8988T (cell line): ENCODE data around the gene TSHZ2.

Experiments used
- DNase-seq: peaks from one replicate; pipeline ENCODE4 v3.0.0; 2011

The TSHZ2 gene, protein sequence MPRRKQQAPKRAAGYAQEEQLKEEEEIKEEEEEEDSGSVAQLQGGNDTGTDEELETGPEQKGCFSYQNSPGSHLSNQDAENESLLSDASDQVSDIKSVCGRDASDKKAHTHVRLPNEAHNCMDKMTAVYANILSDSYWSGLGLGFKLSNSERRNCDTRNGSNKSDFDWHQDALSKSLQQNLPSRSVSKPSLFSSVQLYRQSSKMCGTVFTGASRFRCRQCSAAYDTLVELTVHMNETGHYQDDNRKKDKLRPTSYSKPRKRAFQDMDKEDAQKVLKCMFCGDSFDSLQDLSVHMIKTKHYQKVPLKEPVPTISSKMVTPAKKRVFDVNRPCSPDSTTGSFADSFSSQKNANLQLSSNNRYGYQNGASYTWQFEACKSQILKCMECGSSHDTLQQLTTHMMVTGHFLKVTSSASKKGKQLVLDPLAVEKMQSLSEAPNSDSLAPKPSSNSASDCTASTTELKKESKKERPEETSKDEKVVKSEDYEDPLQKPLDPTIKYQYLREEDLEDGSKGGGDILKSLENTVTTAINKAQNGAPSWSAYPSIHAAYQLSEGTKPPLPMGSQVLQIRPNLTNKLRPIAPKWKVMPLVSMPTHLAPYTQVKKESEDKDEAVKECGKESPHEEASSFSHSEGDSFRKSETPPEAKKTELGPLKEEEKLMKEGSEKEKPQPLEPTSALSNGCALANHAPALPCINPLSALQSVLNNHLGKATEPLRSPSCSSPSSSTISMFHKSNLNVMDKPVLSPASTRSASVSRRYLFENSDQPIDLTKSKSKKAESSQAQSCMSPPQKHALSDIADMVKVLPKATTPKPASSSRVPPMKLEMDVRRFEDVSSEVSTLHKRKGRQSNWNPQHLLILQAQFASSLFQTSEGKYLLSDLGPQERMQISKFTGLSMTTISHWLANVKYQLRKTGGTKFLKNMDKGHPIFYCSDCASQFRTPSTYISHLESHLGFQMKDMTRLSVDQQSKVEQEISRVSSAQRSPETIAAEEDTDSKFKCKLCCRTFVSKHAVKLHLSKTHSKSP (N-terminal part only)

DNA sequence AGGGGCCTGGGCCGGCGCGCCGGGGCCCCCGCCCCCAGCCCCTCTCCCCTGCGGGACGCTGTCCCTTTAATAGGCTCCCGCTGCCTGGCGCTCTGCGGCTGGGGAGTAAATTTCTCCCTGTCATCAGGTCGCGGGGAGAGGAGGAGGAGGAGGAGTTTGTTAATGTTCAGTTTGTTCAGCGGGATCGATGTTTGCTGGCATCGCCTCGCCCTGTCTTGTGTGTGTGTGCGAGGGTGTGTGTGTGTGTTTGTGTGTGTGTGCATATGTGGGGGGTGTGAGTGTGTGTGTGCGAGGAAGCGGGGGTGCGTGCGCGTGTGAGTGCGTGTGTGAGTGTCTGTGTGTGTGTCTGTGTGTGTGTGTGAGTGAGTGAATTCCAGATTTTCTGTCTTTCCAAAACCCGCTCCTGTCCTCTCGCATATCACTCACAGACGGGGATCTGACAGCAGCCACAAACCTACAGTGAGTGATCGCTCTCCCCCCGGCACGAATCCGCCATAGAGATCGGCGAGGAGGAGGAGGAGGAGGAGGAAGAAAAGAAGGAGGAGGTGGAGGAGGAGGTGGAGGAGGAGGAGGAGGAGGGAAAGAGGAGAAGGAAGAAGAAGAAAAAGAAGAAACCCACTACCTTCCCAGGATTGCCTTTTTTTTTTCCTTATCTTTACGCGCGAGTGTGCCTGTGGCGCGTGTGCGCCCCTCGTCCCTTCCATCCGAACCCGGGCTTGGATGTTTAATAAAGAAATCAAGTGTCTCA, at the start of gene TSHZ2:
TSS of gene TSHZ2 (plus strand) at position 169 of the 748 bp plus-strand sequence. CDS start 936 bp downstream, outside the sequence.
- DNase-seq: peak; percentile 38

DNA sequence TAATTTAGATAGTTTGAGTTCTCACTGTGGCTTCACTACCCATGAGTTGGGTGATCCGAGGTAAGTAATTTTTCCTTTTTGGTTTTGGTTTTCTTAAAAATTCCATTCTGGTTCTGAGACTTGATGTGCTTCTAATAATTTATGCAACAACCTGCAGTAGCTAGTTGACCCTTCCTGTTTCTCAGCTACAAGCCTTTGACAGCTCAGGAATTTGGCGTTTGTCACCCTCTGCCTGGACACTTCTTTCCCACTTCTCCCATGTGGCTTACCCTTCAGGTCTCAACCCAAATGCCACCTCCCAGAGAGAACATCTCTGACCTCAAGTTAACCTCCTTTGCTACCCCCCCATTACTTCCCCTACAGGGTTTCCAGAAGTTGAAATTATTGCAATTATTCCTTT, 49.7 kb upstream of the TSHZ2 start:
- no peak for DNase-seq

GRCh38 chr20:52923123-52923937, 48.8 kb upstream of the TSHZ2 start:
- DNase-seq: no peak

DNA sequence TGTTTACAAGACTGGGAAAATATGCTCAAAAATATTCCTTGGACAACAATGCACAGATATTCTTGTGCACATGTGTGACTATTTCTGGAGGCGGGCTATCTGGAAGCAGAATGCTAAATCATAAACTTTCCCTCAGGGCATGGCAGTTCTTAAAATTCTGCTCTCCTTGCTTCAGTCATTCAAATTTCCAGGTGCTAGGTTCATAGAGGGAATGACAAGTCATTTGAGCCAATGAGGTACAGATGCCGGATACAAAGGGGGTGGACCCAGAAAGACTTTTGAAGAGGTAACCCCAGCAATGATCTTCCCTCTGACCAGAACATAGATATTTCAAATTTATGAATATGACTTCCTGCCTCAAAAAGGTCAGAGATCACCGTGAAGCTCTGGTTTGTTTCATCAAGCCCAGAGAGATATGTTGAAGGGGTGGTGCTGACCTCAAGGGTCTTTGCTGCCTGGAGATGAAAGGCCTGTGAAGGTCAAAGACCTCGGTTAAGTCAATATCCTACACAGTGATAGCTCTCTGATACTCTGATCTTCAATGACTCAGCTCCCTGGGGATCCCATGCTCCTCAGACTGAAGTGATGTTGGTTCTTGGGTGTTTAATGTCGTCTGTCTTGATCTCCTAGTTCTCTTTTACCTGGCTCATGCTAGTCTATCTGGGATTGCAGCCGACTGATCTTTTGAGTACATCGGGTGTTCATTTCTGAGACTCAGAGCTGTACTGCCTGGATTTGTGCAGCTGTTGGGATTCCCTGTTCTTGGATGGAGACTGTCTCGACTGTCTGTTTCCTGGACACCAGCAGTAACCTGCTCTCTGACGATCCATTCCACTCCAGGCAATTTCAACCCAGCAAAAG, 47.5 kb upstream of the TSHZ2 start:
- DNase-seq: no peak

- DNase-seq: no peak
Observed at GRCh38 chr20:52926505-52926904, 45.7 kb upstream of the TSHZ2 start.

- DNase-seq: no peak
Observed at GRCh38 chr20:52933867-52934266, 38.3 kb upstream of the TSHZ2 start.

GRCh38 chr20:52936351-52937340, 35.5 kb upstream of the TSHZ2 start:
- no peak for DNase-seq

DNA sequence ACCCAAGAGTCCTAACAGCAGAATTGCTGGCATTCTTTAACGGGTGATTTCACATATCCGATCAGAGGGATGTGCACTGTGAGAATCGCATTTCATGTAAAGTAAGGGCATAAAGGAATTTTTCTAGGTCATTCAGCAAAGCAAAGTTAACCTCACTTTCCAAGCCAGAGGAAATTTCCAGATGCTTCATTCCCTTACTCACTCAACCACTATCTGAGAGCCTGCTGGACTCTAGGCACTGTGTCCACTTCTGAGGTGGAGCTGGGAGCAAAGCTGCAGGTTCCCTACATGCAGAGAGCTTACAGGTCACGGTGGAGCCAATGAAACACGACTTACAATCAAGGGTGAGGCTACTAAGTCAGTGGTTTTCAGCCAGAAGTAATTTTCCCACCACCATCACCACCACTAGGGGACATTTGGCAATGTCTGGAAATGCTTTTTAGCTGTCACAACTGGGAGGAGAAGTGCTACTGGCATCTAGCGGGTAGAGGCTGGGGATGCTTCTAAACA, 34.5 kb upstream of the TSHZ2 start:
- no peak for DNase-seq

DNA sequence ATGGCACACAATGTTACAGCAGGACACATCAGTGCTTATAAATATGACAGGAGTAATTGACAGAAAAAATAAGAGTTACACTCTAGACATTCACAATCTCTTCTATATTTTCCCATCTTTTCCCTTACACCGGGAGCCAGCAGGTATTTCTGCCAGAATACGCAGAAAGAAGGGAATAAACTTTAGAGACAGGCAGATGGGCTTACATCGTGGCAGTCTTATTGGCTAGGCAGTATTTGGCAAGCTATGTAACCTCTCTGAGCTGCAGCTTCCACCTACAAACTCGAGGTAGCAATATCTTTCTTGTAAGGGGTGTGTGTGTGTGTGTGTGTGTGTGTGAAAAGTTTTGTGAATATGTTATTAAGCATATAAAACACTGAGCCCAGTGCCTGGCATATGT, 33.0 kb upstream of the TSHZ2 start:
- DNase-seq: no peak

GRCh38 chr20:52941808-52942207, 30.4 kb upstream of the TSHZ2 start:
- no peak for DNase-seq

GRCh38 chr20:52943185-52943841, 28.8 kb upstream of the TSHZ2 start:
- DNase-seq: no peak

DNA sequence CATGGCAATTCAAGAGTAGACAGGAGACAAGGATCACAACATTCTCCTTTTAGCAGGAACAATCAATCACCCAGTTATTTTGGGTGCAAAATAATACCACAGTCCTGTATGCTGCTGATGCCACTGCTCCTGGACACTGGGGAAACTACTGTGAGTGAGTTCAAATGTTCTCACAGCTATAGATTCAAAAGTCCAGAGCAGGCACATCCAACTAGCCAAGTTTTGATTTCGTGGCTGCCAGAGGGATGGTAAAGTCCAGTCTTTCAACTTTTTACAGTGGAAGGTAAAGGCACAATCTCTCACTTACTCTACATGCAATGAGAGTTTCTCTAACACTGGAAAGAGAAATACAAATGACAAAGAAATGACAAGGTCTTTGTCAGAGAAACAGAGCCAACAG, 26.9 kb upstream of the TSHZ2 start:
- DNase-seq: no peak

- DNase-seq: no peak
Observed at GRCh38 chr20:52945862-52946522, 26.2 kb upstream of the TSHZ2 start.

- no peak for DNase-seq
Observed at GRCh38 chr20:52948491-52948890, 23.7 kb upstream of the TSHZ2 start.

GRCh38 chr20:52953020-52953419, 19.1 kb upstream of the TSHZ2 start:
- no peak for DNase-seq

DNA sequence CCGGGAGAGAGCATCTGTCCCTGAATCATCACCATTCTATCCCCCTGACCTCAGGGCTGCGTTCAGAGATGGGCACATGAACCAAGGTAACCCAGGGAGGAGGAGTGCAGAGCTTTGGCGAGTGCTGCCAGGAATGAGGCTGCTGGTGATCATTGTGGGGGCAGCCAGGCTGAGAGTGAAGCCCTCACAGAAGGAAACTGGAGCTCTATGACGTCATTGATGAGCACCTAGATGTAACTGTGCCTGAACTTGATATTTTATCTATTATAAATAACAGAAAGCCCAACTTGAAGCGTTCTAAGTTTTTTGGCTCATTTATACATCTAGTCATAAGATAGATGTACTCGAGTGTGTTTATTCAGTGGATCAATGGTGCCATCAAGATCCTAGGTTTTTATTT, 17.3 kb upstream of the TSHZ2 start:
- DNase-seq: no peak

GRCh38 chr20:52958211-52958610, 13.9 kb upstream of the TSHZ2 start:
- no peak for DNase-seq

GRCh38 chr20:52959125-52959524, 13.0 kb upstream of the TSHZ2 start:
- DNase-seq: no peak
